Stimulated activated naive CD4-positive, alpha-beta T cell treated with Interleukin-2 at 50 U/mL for 16 hours (primary cell): ENCODE data around the gene ZNF624.
"Not testable (repeated sequence)": the region's sequence is repeated elsewhere in the genome, so short reads cannot be mapped to it uniquely, and the experiment has no call there.

Experiments
- DNase-seq: peaks from one replicate; lab custom pipeline; 2025; lab: John Stamatoyannopoulos, UW

ZNF624 gene

DNA sequence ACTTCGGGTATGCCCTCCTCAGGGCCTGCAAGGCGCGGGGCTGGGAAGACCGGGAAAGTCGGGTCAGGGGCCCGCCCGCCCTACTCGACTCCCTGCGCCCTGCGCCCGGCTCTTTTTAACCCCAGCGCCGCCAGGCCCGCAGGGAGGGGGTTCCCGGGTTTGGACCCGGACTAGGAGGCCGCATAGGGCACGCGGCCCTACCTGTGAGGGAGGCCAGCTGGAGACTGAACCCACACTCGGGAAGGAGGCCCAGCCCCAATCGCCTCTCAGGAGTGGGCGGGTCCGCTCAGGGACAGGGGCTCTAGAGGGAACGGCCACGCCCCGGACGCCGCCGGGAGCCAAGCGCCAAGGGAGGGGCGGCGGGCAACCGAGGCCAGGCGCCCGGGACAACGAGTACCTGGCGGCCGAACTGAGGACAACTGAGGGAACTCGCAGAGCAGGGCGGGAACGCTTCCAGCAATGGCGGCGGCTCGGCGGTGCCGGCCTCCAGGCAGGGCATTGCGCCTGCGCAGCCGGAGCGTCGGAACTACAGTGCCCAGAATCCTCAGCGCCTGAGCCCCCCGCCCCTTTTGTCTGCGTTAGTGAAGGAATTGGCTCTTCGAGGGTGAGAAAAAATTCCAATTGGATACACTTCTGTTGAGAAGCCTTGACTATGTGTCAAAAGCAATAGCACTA, at the start of gene ZNF624:
Gene ZNF624 (minus strand): TSS at position 484 of the 675 bp plus-strand sequence.
- DNase-seq = peak; percentile 83

DNA sequence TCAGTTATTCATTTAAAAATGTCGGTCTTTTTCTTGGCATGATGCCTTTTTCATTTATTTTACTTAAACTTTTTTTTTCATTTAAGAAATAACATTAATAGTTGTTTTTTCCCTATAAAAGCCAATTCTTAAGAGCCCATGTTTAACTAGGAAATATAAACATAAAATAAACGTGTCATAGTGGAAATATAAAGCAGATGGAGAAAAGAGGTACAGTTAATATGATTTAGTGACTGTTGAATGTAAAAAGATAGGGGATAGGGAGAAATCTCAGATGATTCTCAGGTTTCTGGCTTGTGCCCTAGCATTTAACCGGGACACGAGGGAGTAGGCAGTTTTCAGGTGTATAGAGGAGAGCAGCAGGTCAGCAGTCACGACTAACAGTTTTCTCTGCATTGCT, 44.0 kb upstream of the ZNF624 start:
- not testable (repeated sequence) for DNase-seq

DNA sequence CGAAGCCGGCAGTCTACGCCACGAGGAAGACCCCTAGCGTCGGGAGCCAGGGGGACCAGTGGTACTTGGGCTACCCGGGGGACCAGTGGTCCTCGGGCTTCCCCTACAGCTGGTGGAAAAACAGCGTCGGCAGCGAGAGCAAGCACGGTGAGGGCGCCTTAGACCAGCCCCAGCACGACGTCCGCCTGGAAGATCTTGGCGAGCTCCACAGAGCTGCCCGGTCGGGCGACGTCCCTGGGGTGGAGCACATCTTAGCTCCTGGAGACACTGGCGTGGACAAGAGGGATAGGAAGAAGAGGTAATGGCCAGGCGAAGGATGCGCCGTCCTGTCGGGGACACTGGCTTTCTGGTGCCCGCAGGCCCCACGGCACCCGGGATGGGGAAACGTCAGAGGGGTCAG, 36.8 kb upstream of the ZNF624 start:
- DNase-seq = not testable (repeated sequence)

DNA sequence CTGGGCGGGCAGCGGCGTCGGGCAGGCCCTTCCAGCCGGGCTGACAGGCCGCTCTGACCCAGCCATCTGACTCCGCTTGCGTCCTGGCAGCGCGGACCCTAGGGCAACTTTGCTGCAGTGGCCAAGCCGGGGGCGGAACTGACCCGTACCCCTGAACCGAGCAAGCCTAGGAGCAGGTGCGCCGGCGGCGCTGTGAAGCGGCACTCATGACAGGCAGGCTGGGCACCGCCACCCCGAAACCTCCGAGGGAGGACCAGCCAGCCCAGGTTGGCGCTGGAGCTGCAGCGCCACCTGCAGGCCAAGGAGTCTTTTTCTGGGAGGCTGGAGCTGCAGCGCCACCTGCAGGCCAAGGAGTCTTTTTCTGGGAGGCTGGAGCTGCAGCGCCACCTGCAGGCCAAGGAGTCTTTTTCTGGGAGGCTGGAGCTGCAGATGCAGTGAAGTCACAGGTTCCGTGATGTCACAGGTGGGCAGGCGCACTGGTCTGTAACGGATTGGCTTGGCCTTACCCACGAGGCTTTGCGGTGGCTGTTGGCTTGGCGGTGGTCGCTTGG, 36.2 kb upstream of the ZNF624 start, which contains the start of gene CCDC144A:
Gene CCDC144A (plus strand): TSS at position 511 of the 551 bp plus-strand sequence. CDS start 160 bp downstream, outside the sequence.
- DNase-seq = peak; percentile 72

DNA sequence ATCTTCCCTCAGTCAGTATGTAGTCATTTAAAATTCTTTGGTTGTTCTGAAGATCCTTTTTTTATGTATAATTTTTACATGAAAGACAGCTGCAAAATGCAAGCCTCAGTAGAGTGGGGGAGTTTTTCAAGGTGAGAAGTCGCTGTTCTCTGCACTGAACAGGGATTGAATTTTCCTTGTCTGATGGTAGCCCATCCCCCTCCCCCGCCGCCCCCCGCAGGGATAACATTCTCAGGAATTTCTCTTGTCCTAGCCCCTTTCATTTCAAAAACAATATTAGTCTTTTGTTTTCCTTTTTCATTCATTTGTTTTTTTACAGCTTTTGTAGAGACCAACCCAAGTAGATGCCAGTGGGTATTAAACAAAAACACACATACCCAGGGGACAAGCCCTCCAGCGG, 33.5 kb upstream of the ZNF624 start:
- DNase-seq = not testable (repeated sequence)

DNA sequence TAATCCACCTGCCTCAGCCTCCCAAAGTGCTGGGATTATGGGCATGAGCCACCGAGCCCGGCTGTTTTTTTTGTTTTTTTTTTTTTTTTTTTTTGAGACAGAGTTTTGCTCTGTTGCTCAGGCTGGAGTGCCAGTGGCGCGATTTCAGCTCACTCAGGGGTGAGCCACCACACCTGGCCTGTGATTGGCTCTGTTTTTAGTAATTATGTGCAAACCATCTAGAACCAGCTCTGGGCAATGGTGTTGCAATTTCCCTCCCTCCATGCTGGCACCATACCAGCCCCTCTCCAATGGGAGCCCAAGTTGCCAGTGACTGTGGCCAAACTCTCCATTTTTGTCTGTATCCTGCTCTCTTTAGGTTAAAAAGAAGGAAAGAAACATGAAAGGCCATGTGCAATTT, 32.4 kb upstream of the ZNF624 start:
- DNase-seq = not testable (repeated sequence)

DNA sequence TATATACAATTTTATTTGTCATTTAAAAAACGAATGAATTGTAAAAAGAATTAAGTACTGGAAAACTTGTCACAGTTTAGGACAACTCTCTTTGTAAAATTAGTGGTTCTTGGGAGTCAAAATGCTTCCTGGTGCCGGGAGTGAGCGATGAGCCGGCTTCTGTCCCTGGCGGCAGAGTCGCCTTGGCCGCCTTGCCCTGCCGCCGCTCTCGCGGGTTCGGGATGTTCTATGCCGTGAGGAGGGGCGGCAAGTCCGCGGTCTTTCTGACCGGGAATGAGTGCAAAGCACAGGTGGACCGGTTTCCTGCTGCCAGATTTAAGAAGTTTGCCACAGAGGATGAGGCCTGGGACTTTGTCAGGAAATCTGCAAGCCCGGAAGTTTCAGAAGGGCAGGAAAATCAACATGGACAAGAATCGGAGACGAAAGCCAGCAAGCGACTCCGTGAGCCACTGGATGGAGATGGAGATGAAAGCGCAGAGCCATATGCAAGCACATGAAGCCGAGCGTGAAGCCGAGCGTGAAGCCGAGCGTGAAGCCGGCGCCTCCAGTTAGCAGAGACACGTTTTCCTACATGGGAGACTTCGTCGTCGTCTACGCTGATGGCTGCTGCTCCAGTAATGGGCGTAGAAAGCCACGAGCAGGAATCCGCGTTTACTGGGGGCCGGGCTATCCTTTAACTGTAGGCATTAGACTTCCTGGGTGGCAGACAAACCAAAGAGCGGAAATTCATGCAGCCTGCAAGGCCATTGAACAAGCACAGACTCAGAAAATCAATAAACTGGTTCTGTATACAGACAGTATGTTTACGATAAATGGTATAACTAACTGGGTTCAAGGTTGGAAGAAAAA, 29.9 kb upstream of the ZNF624 start:
- not testable (repeated sequence) for DNase-seq

DNA sequence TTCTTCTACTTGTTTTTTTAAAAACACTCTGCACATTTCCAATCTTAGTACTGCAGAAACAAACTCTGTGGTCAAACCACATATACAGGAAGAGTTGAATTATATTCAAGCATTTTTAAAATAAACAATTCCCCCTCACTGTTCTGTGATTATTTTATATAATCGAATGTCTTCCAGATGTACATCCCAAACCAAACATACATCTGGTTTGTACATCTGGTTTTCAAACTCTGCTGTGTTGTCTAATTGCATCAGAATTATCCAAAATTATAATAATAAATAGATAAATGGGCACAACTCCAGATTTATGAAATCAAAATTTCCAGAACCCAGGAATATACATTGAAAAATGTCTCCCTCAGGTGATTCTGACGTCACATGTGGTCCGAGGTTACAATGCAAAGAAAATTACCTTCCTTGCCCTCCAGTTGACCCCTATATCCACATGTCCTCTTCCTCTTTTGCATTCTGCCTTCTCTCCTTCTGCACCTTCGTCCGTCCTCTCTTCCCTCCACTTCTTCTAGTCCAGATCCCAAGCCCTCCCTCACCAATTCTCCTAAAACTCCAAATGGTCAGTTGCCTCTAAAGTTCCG, 23.1 kb upstream of the ZNF624 start:
- no peak for DNase-seq

DNA sequence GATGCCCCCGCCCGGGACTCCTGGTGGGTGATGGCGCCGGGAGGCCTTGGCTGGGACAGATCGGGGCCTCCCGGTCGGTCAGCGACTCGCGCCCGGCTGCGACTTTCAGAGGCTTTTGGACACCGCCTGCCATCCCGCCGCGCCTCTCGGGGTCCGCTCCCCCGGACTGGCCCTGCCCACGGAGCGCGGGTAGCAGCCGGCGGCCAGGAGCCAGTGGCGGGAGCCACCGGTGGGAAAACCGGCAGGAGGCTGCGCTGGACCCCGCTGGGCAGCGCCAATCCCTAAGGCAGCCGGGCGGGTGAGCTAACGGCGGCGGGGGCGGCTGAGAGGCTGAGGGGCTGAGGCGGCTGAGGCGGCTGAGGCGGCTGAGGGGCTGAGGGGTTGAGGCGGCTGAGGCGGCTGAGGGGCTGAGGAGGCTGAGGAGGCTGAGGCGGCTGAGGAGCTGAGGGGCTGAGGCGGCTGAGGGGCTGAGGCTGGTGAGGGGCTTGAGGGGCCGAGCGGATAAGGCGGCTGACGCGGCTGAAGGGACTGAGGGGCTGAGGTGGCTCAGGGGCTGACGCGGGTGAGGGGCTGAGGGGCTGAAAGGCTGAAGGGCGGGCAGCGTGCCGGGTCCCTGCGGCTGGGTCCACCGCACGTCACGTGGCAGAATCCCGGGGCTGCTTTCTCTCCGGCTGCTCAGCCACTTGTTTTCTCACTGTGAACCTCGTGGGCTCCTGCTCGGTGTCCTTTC, 13.4 kb upstream of the ZNF624 start:
- not testable (repeated sequence) for DNase-seq

DNA sequence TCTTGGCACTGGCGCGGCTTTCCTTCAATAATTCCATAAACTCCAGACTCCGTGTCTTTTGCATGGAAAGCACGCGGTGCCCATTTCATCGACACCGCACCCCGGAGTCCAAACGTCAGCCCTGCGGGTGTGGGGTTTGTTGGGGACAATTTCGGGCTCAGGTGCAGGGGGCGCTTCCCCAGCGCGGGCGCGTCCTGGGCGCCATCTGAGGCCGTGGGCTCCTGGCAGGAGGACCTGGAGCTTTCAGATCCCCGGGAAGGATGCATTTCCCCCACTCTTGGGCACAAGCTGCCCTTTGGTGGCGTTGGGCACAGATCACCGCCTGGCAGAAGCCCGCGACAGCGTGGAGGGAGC, 12.9 kb upstream of the ZNF624 start:
- DNase-seq = not testable (repeated sequence)

DNA sequence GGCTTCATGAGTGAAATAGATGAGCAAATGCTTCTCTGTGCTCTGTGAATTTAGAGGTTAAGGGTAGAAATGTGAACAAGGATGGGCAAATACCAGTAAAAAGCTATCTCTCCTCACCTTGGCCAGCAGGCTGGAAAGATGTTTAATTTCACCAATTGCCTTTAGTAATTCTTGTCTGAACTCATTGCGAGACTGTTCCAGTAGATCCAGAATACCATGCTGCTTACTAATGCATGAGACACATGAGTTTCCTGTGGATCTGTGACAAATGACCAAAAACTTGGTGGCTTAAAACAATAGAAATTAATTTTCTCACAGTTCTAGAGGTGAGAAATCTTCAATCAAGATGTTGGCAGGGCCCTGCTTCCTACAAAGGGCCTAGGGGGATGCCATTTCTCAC, 9.3 kb upstream of the ZNF624 start:
- DNase-seq = no peak

DNA sequence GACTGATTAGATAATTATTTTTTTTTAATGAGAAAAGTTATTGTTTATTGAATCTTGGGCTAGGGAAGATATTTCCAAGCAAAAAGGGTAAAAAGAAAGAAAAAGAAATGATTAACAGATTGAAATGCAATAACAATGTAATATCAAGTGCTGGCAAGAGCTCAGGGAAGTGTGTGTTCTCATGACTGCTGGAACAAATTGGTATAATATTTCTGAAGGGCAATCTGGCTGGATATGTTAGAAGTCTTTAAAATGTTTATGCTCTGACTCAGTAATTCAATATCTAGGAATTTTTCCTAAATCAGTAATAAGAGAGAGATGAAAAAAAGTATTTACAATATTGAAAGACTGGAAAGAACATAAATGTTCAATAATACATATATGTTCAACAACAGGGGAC, 7.6 kb upstream of the ZNF624 start:
- DNase-seq = no peak

DNA sequence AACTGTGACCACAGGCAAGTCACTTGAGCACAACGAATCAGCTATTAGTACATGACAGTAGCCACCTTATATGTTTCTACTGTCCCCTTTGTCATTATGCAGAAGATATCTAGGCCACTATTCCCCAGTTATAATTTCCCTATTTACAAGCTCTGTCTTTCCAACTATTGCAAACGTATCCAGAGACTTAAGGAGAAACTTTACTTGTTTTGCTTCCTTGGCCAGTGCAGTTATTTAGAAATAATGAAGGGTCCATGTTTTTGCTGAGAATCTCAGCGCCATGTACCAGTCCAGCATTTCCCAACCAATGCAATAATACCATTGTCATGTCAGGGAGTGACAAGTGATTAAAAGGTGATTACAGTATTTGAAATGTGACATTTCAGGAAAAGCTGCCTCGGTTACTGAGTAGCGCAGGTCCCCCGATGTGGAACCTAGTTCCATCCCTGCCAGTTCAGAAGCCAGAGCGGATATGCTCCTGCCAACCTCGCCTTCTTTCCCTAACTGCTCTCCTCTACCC, 743 bp downstream of the ZNF624 start:
- no peak for DNase-seq

DNA sequence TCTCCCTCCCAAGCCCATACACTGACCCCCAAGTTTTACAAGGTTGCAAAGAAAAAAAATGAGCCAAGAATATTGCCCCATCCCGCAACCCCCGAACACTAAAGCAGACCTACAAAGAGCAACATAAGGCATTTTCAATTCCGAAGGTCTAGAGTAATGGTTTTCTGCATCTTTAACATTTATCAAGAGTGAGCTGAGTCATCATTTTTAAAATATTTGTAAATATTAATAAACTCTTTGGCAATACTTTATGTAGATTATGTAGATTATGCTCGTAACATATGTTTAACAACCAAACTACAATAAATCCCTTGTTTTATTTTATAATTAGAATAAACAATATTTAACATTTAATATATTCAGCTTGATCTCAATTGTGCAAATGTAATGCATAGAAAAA, 1.4 kb downstream of the ZNF624 start:
- DNase-seq = no peak

DNA sequence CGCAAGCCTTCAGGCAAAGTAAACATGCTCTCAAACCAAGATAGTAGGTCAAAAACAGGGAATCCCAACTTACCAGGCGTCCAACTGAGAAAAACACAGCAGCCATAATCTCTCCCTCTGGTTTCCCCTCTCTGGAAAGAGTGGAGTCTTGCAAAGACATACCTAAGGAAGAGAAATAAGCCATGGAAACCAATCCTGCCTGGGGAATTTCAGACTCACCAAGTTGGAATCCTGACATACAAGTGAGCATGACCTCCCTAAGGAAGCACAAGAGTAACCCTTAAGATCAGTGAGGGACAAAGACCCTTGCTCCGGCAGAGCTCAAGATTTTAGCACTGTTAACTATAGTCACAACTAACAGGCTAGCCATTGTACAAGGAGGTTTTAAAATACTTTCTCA, 4.1 kb downstream of the ZNF624 start:
- DNase-seq = no peak

DNA sequence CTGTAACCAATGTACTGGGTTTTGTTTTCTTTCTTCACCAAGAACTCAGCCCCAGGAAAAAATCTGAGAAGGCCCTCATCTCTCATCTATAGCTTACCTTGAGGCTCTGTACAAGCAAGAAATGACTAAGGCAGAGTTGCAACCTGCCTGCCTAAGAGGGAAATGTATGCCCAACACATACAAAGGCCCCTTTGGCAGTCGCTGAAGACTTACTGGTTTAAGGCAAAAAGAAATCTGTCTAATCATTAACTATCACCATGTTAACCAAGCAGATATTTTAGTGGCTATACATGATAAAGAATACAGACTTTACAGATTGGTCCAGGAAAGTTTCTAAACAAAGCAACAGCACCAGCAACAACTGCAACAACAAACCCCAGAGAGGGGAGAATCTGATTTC, 14.2 kb downstream of the ZNF624 start:
- DNase-seq = no peak

DNA sequence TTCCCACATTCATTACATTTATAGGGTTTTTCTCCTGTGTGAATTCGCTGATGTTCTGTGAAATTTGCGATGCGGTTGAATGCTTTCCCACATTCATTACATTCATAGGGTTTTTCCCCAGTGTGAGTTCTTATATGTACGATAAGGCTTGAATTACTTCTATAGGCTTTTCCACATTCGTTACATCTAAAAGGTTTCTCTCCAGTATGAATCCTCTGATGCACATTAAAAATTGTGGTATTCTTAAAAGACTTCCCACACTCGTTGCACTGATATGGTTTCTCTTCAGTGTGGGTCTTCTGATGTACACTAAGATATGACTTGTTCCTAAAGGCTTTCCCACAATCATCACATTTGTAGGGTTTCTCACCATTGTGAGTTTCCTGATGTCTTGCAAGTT, 30.4 kb downstream of the ZNF624 start:
- DNase-seq = no peak

DNA sequence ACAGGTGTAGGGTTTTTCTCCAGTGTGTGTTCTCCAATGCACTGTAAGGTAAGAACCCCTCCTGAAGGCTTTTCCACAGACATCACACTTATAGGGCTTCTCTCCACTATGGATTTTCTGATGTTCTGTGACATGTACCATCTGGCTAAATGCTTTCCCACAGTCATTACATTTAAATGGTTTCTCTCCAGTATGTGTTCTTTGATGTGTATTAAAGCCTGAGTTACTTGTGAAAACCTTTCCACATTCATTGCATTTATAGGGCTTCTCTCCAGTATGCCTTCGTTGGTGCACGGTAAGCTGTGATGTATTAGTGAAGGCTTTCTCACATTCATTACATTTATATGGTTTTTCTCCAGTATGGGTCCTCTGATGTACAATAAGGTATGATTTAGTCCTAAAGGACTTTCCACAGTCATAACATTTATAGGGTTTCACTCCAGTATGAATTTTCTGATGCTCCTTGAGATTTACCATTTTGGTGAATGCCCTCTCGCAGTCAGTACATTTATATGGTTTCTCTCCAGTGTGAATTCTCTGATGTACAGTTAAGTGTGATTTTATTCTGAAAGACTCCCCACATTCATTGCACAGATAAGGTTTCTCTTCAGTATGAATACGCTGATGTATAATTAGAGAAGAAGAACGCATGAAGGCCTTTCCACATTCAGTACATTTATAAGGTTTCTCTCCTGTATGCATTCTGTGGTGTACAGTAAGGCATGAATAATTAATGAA, 30.9 kb downstream of the ZNF624 start:
- DNase-seq = no peak

DNA sequence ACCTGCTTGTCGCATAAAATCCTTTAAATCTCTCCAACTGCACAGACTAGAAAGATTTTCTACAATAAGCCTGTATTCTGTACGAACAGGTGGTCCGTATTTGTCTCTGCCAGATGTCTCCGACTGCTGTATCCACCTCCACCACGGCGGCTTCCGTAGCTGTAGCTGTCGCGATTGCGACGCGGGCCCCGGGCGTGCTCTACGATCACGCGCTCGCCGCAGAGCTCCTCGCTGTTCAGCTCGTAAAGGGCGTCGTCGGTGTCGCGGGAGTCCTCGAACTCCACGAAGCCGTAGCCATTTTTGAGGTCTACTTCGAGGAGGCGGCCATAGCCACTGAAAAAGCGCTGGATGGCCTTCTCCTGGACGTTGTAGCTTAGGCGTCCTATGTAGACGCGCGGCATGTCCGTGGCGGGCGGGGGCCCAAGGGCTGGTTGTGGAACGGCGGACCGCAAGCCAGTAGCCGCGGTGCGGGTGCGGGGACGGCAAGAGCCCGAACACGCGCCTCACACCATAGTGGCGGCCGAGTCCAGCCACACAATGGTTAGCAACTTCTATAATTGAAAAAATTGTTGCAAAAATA, 36.1 kb downstream of the ZNF624 start:
- DNase-seq = no peak

DNA sequence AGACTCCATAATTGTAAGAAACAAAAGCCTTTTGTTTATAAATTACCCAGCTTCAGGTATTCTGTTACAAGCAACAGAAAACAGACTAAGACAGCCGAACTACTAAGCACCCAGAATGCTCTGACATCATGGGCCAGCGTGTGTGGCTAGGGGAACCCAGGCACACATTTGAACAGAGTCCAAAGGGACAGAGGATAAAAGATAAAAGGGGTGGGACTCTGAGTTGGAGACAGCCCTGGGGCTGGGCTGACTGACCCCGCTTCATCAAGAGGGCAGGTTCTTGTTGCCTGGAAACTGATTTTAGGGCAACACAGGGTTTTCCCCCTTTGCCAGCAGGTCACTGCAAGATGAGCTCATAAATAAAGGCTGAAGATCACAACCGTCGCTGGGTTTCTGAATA, 54.1 kb downstream of the ZNF624 start:
- DNase-seq = no peak
